Stimulated activated CD8-positive, alpha-beta memory T cell treated with anti-CD3 and anti-CD28 coated beads, Interleukin-4, amount 100 ng/mL, for 24 hours (primary cell): ENCODE results near the gene RAB39A.
A peak's percentile ranks its signal among the peaks of the same experiment; 100 is the strongest.

ENCODE experiments used
- DNase-seq: peaks from one replicate; pipeline ENCODE4 v3.0.0-alpha.2; 2020; ENCODE audit warnings: low read depth

RAB39A gene

GRCh38 chr11:107962181-107962580 is 33.9 kb downstream of the RAB39A start:
- DNase-seq, result no peak

- DNase-seq, result no peak
These were observed 34.8 kb downstream of the RAB39A start for GRCh38 chr11:107963091-107963490.

DNA sequence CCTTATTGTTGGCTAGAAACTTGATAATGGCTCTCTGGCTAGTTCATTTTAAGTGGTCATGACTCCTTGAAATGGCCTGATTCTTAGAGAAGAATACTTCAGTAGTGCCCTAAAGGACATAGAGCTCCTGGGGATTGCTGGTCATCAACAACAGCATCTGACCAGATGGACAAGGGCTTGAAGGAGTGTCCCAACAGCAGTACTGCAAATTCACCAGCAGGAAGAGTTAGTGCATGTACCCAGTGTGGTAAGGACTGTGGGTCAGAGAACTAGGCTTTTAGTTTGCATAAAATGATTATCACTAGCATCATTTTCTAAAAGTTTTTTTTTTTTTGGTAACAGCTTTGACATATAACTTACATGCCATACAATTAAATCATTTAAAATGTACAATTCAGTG is 41.0 kb downstream of the RAB39A start:
- DNase-seq, result no peak

DNA sequence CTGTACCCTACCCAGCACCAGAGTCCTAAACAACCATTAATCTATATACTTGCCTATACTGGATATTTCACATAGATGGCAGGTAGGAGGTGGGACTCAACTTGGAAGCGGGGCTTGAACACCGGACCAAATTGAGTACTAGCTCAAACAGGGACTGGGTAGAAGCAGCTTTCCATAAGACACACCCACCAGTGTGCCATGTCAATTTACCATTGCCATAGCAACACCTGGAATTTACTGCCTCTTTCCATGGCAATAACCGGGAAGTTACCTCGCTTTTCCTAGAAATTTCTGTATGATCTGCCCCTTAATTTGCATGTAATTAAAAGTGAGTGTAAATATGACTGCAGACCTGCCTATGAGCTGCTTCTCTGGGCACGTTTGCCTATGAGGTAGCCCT is 41.8 kb downstream of the RAB39A start:
- no peak for DNase-seq

GRCh38 chr11:107973641-107974040 is 45.4 kb downstream of the RAB39A start:
- DNase-seq, result no peak

GRCh38 chr11:107988397-107989158 is 60.3 kb downstream of the RAB39A start:
- DNase-seq, result no peak

- no peak for DNase-seq
These were observed 63.7 kb downstream of the RAB39A start for GRCh38 chr11:107991868-107992414.

DNA sequence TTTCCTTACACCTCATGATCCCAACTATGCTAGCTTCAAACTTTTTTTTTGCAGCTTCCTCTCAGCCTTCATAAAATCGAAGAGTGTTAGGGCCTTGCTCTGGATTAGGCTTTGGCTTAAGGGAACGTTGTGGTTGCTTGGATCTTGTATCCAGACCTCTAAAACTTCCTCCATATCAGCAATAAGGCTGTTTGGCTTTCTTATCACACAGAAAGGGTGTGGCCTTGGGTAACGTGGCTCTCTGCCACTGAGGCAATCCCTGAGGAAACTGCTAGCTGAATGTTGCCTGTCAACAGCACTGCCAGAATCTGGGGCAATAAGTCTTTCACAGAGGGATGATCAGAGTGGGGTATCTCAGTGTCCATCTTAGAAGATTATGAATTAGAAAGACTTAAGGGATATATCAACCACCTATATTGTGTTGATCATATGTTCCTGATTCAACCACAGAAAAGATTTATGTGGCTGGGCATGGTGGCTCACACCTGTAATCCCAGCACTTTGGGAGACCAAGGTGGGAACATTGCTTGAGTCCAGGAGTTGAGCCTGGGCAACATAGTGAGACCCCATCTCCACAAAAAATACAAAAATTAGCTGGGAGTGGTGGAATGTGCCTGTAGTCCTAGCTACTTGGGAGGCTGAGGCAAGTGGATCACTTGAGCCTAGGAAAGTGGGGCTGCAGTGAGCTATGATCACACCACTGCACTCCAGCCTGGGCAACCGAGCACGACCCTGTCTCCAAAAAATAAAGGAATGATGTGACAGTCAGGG is 67.9 kb downstream of the RAB39A start:
- DNase-seq, result no peak

DNA sequence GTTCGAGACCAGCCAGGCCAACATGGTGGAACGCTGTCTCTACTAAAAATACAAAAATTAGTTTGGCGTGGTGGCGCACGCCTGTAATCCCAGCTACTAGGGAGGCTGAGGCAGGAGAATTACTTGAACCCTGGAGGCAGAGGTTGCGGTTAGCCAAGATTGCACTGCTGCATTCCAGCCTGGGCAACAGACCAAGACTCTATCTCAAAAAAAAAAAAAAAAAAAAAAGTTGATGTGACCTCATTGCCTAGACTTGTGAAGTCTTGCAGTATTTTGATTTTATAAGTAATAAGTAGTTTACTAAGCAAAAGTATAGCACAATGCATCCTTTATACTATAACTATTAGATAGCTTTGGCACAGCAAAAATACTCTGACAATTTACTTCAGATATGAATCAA is 70.5 kb downstream of the RAB39A start:
- no peak for DNase-seq

GRCh38 chr11:107999759-108000455 is 71.7 kb downstream of the RAB39A start:
- DNase-seq, result no peak

GRCh38 chr11:108002476-108002875 is 74.2 kb downstream of the RAB39A start:
- DNase-seq, result no peak

GRCh38 chr11:108003623-108004022 is 75.4 kb downstream of the RAB39A start:
- no peak for DNase-seq

GRCh38 chr11:108007819-108008218 is 79.6 kb downstream of the RAB39A start:
- no peak for DNase-seq

DNA sequence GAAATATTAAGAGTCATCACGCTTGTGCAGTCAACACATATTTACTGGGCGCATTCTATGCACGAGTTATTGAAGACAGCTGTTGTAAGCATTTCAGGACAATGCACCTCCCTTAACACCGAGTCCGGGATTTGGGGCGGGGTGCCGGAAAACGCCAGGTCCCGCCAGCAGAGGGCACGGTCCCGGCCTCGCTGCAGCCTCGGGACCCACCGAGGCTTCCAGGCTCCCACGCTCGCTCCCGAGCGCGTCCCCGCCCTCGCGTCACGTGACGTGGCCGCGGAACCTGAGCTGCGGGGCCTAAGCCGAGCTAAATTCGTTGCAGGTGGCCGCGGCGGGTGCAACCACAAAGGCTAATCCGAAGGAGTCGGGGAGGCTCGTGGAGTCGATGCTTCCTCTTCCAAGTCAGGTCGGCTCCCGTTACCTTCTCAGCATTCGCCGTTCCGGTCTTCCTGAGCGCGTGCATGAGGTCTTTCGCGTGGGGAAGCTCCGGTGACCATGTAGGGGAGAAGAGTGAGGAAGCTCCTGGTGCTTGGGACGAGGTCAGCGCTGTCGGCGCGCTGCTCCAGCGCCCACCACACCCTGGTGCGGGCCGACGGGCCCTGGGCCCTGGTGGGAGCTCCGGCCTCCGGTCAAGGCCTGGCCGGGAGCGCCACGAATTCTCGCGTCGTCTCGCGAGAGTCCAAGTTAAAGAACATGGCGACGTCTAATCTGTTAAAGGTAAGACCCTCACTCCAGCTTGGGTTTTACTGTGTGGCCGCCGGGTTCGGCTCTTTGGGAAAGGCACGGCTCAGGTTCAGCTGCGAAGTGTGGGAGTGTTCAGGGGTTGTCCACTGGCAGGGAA is 80.6 kb downstream of the RAB39A start, which contains the start of gene CUL5:
Gene CUL5, plus strand, starts transcription at position 243 of the 841 bp plus-strand sequence. Its CDS starts 451 bp downstream, at position 694.
- peak; percentile 88 for DNase-seq

- DNase-seq, result no peak
These were observed 81.5 kb downstream of the RAB39A start for GRCh38 chr11:108009497-108010370.

GRCh38 chr11:108012139-108012725 is 84.0 kb downstream of the RAB39A start:
- DNase-seq, result no peak
